NCI-H187 (cell line): Measurements from ENCODE around the gene SBNO2.
"Not testable (repeated sequence)": the region's sequence is repeated elsewhere in the genome, so short reads cannot be mapped to it uniquely, and the experiment has no call there.

Experiments
- DNase-seq, 2 experiments: peaks; one replicate each; lab custom pipeline; 2025; lab: John Stamatoyannopoulos, UW

Gene SBNO2

GRCh38 chr19:1134431-1134830 is 39.6 kb downstream of the SBNO2 start:
- DNase-seq = no peak

- no peak for DNase-seq
These were observed 40.6 kb downstream of the SBNO2 start for GRCh38 chr19:1133471-1133929.

- DNase-seq = no peak
These were observed 41.3 kb downstream of the SBNO2 start for GRCh38 chr19:1132552-1133383.

- no peak for DNase-seq
These were observed 42.1 kb downstream of the SBNO2 start for GRCh38 chr19:1131718-1132551.

- no peak for DNase-seq
These were observed 43.0 kb downstream of the SBNO2 start for GRCh38 chr19:1130771-1131717.

GRCh38 chr19:1129535-1129934 is 44.5 kb downstream of the SBNO2 start:
- DNase-seq = no peak

GRCh38 chr19:1129084-1129483 is 45.0 kb downstream of the SBNO2 start:
- not testable (repeated sequence) for DNase-seq

GRCh38 chr19:1128106-1128505 is 46.0 kb downstream of the SBNO2 start:
- no peak for DNase-seq

GRCh38 chr19:1126984-1127760 is 46.9 kb downstream of the SBNO2 start:
- DNase-seq = no peak

- no peak for DNase-seq
These were observed 48.2 kb downstream of the SBNO2 start for GRCh38 chr19:1125601-1126467.

- no peak for DNase-seq
These were observed 50.0 kb downstream of the SBNO2 start for GRCh38 chr19:1123885-1124677.

GRCh38 chr19:1123381-1123780 is 50.7 kb downstream of the SBNO2 start:
- DNase-seq = no peak

GRCh38 chr19:1122972-1123363 is 51.1 kb downstream of the SBNO2 start:
- peak in 1 of 2 experiments; percentile 23 for DNase-seq

- no peak for DNase-seq
These were observed 51.8 kb downstream of the SBNO2 start for GRCh38 chr19:1122021-1122971.

- DNase-seq = no peak
These were observed 52.7 kb downstream of the SBNO2 start for GRCh38 chr19:1121395-1121794.

GRCh38 chr19:1119475-1120217 is 54.4 kb downstream of the SBNO2 start:
- DNase-seq = no peak

- DNase-seq = no peak
These were observed 55.1 kb downstream of the SBNO2 start for GRCh38 chr19:1118999-1119398.
